Measurements from ENCODE around the gene SP140L. TPM values are rescaled to one million over a fixed set of nuclear protein-coding genes. Genes with fewer than 3 reads are reported as not detected.
"Not testable (repeated sequence)": the region's sequence is repeated elsewhere in the genome, so short reads cannot be mapped to it uniquely, and the experiment has no call there.

The SP140L gene
- total and polyA plus RNA-seq, 2 donors (not counting 1 experiment from before 2014, with no cell fraction given), result 94.6 to 154 TPM

GRCh38 chr2:230282936-230283335 lies 44.1 kb upstream of the SP140L start:
- H3K27me3 Mint-ChIP-seq, result no peaks in the 10 kb centered on the region
- ChIA-PET POLR2A (no interaction called here), CTCF (no interaction called here)
- Histone ChIP-seq H2AFZ (ENCODE audit: insufficient read depth, low read depth, low read length, poor library complexity, severe bottlenecking) (no peak overlapping the region), H3K79me2 (ENCODE audit: control insufficient read depth, insufficient read depth, low read length) (peaks cover 23% of the 10 kb centered on the region), H3K27ac (ENCODE audit: low read length in 2 of 2) (no peak overlapping the region), H3K4me3 (ENCODE audit: control extremely low read depth in 1 of 5, extremely low read depth in 1 of 5, insufficient read depth in 1 of 5, low read depth in 2 of 5, low read length in 4 of 5) (no peak overlapping the region), H3K4me2 (replicated peaks; ENCODE audit: low read depth, low read length, poor library complexity, severe bottlenecking) (no peak overlapping the region), H3K4me1 (ENCODE audit: control insufficient read depth in 2 of 2, insufficient read depth in 2 of 2, low read length in 2 of 2) (no peaks in the 10 kb centered on the region), H4K20me1 (ENCODE audit: control insufficient read depth, insufficient read depth, low read length, poor library complexity, severe bottlenecking) (no peaks in the 10 kb centered on the region), H3K36me3 (replicated peaks in 1 of 2; ENCODE audit: control extremely low read depth in 1 of 2, control insufficient read depth in 1 of 2, extremely low read depth in 1 of 2, insufficient read depth in 2 of 2, low read length in 1 of 2) (peaks cover 19 to 50% of the 10 kb centered on the region in 2 experiments), H3K9me3 (ENCODE audit: control extremely low read depth in 1 of 3, control insufficient read depth in 2 of 3, insufficient read depth in 1 of 3, low read length in 2 of 3) (peaks cover 0 to 3% (median 0%) of the 10 kb centered on the region in 3 donors), H3K9ac (ENCODE audit: low read length) (no peak overlapping the region), H3K27me3 (replicated peaks in 1 of 4; ENCODE audit: control extremely low read depth in 1 of 4, control insufficient read depth in 3 of 4, insufficient read depth in 4 of 4, low read length in 3 of 4) (no peaks in the 10 kb centered on the region)
- H3K27ac Mint-ChIP-seq, result peak overlapping the region; percentile 23
- ATAC-seq (ENCODE audit: low read depth), result no peak
- H3K4me1 Mint-ChIP-seq, result peaks cover 3% of the 10 kb centered on the region
- WGBS (ENCODE audit: insufficient coverage), result 100% methylated on average over 1 of the region's 2 CpGs
- no peak for TF ChIP-seq EZH2 (IDR thresholded peaks at IDR 0.05; ENCODE audit: borderline replicate concordance, insufficient read depth, low read depth, low read length, poor library complexity, severe bottlenecking)
- no peak for TF ChIP-seq CTCF (IDR thresholded peaks at IDR 0.05)
- no peak for DNase-seq
- no peaks in the 10 kb centered on the region for H3K9me3 Mint-ChIP-seq (ENCODE audit: insufficient read depth)
- H3K4me3 Mint-ChIP-seq, result no peak overlapping the region
- intact Hi-C loops (cut with micrococcal nuclease), result no loop called here

DNA sequence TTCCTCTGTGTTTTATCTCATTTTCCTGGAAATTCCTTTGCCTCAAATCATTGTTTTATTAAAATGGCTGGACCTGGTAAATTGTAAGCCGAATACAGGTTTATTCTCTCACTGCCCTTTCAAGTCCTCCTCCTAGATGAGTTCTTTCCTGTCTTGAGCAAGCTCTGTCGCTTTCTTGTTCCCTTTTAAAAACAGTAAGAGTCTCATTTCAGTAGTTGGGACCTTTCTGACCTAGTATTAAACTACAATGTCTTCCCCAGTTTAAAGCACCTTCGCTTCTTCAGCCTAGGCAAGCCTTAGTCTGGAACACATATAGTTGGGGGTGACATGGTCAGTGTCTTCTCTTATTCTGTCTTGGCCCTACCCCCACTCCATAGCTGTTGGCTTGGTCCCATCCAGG lies 40.9 kb upstream of the SP140L start:
- H3K9me3 Mint-ChIP-seq (ENCODE audit: insufficient read depth), result peaks cover 3% of the 10 kb centered on the region
- Histone ChIP-seq H4K20me1 (ENCODE audit: control insufficient read depth, insufficient read depth, low read length, poor library complexity, severe bottlenecking) (no peaks in the 10 kb centered on the region), H3K9me3 (ENCODE audit: control extremely low read depth in 1 of 3, control insufficient read depth in 2 of 3, insufficient read depth in 1 of 3, low read length in 2 of 3) (peaks cover 0 to 3% (median 0%) of the 10 kb centered on the region in 3 donors), H3K27me3 (replicated peaks in 1 of 4; ENCODE audit: control extremely low read depth in 1 of 4, control insufficient read depth in 3 of 4, insufficient read depth in 4 of 4, low read length in 3 of 4) (no peaks in the 10 kb centered on the region), H3K4me3 (ENCODE audit: control extremely low read depth in 1 of 5, extremely low read depth in 1 of 5, insufficient read depth in 1 of 5, low read depth in 2 of 5, low read length in 4 of 5) (no peak overlapping the region), H3K9ac (ENCODE audit: low read length) (no peak overlapping the region), H2AFZ (ENCODE audit: insufficient read depth, low read depth, low read length, poor library complexity, severe bottlenecking) (no peak overlapping the region), H3K4me1 (ENCODE audit: control insufficient read depth in 2 of 2, insufficient read depth in 2 of 2, low read length in 2 of 2) (no peaks in the 10 kb centered on the region), H3K4me2 (replicated peaks; ENCODE audit: low read depth, low read length, poor library complexity, severe bottlenecking) (no peak overlapping the region), H3K27ac (ENCODE audit: low read length in 2 of 2) (no peak overlapping the region), H3K79me2 (ENCODE audit: control insufficient read depth, insufficient read depth, low read length) (peaks cover 23% of the 10 kb centered on the region), H3K36me3 (replicated peaks in 1 of 2; ENCODE audit: control extremely low read depth in 1 of 2, control insufficient read depth in 1 of 2, extremely low read depth in 1 of 2, insufficient read depth in 2 of 2, low read length in 1 of 2) (peaks cover 14 to 80% of the 10 kb centered on the region in 2 experiments)
- H3K27ac Mint-ChIP-seq, result no peak overlapping the region
- POLR2A ChIA-PET, result no interaction called here
- H3K4me3 Mint-ChIP-seq, result no peak overlapping the region
- ATAC-seq (ENCODE audit: low read depth) (no peak), DNase-seq (no peak)
- intact Hi-C loops (cut with micrococcal nuclease), result no loop called here
- no peak for TF ChIP-seq CTCF (IDR thresholded peaks at IDR 0.05)
- no peak for TF ChIP-seq EZH2 (IDR thresholded peaks at IDR 0.05; ENCODE audit: borderline replicate concordance, insufficient read depth, low read depth, low read length, poor library complexity, severe bottlenecking)
- CTCF ChIA-PET, result interaction anchor here (1.1 kb wide), 1 partner anchor 83 kb away, joined by 3 read pairs; no protein-coding TSS in a partner anchor
- no CpG with 5 or more reads among the region's 3 CpGs for WGBS (ENCODE audit: insufficient coverage)
- no peaks in the 10 kb centered on the region for H3K27me3 Mint-ChIP-seq
- H3K4me1 Mint-ChIP-seq, result peaks cover 4% of the 10 kb centered on the region

GRCh38 chr2:230289311-230289710 lies 37.7 kb upstream of the SP140L start:
- H3K4me1 Mint-ChIP-seq; ATAC-seq (ENCODE audit: low read depth); H4K20me1 ChIP-seq (ENCODE audit: control insufficient read depth, insufficient read depth, low read length, poor library complexity, severe bottlenecking); H2AFZ ChIP-seq (ENCODE audit: insufficient read depth, low read depth, low read length, poor library complexity, severe bottlenecking); H3K4me3 ChIP-seq (ENCODE audit: control extremely low read depth in 1 of 5, extremely low read depth in 1 of 5, insufficient read depth in 1 of 5, low read depth in 2 of 5, low read length in 4 of 5); H3K27me3 ChIP-seq (replicated peaks in 1 of 4; ENCODE audit: control extremely low read depth in 1 of 4, control insufficient read depth in 3 of 4, insufficient read depth in 4 of 4, low read length in 3 of 4); H3K4me3 Mint-ChIP-seq; H3K79me2 ChIP-seq (ENCODE audit: control insufficient read depth, insufficient read depth, low read length); H3K9me3 Mint-ChIP-seq (ENCODE audit: insufficient read depth); H3K27me3 Mint-ChIP-seq; H3K4me1 ChIP-seq (ENCODE audit: control insufficient read depth in 2 of 2, insufficient read depth in 2 of 2, low read length in 2 of 2); H3K9ac ChIP-seq (ENCODE audit: low read length); DNase-seq; H3K4me2 ChIP-seq (replicated peaks; ENCODE audit: low read depth, low read length, poor library complexity, severe bottlenecking); POLR2A ChIA-PET; H3K27ac ChIP-seq (ENCODE audit: low read length in 2 of 2); H3K9me3 ChIP-seq (ENCODE audit: control extremely low read depth in 1 of 3, control insufficient read depth in 2 of 3, insufficient read depth in 1 of 3, low read length in 2 of 3); intact Hi-C loops (cut with micrococcal nuclease): not testable (repeated sequence)
- peaks cover 15 to 92% of the 10 kb centered on the region in 2 experiments for H3K36me3 ChIP-seq (replicated peaks in 1 of 2; ENCODE audit: control extremely low read depth in 1 of 2, control insufficient read depth in 1 of 2, extremely low read depth in 1 of 2, insufficient read depth in 2 of 2, low read length in 1 of 2)
- peak overlapping the region; percentile 26 for H3K27ac Mint-ChIP-seq
- WGBS (ENCODE audit: insufficient coverage), result 90% methylated on average over 4 of the region's 4 CpGs
- CTCF ChIA-PET, result interaction anchor here (2.2 kb wide), 1 partner anchor 87 kb away, joined by 8 read pairs; no protein-coding TSS in a partner anchor

Measured in B cell (primary cell).